AG09309 (cell line): ENCODE data around the gene CISTR.
"Not testable (repeated sequence)": the region's sequence is repeated elsewhere in the genome, so short reads cannot be mapped to it uniquely, and the experiment has no call there.

ENCODE experiments used
- DNase-seq: peaks from one replicate; pipeline ENCODE4 v3.0.0-alpha.2; 2010; ENCODE audit warnings: low read depth
- H3K4me3 ChIP-seq: 2 replicates; pipeline ENCODE4 v1.5.1; 2011; ENCODE audit warnings: mild to moderate bottlenecking, low read depth, low read length, moderate library complexity; ENCODE audit not compliant: control insufficient read depth
- TF ChIP-seq, protein P1 (sequence below): IDR thresholded peaks from 2 replicates; pipeline ENCODE4 v1.5.1; 2011; ENCODE audit warnings: mild to moderate bottlenecking, low read depth, low read length, inconsistent platforms; ENCODE audit not compliant: insufficient read depth, control insufficient read depth; ENCODE audit errors: missing control alignments

The CISTR gene

GRCh38 chr12:53726341-53726740, 25.4 kb downstream of the CISTR start:
- no peak for DNase-seq
- TF ChIP-seq, protein P1, sequence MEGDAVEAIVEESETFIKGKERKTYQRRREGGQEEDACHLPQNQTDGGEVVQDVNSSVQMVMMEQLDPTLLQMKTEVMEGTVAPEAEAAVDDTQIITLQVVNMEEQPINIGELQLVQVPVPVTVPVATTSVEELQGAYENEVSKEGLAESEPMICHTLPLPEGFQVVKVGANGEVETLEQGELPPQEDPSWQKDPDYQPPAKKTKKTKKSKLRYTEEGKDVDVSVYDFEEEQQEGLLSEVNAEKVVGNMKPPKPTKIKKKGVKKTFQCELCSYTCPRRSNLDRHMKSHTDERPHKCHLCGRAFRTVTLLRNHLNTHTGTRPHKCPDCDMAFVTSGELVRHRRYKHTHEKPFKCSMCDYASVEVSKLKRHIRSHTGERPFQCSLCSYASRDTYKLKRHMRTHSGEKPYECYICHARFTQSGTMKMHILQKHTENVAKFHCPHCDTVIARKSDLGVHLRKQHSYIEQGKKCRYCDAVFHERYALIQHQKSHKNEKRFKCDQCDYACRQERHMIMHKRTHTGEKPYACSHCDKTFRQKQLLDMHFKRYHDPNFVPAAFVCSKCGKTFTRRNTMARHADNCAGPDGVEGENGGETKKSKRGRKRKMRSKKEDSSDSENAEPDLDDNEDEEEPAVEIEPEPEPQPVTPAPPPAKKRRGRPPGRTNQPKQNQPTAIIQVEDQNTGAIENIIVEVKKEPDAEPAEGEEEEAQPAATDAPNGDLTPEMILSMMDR, result no peak
- H3K4me3 ChIP-seq, result peak overlapping the region; percentile 81

DNA sequence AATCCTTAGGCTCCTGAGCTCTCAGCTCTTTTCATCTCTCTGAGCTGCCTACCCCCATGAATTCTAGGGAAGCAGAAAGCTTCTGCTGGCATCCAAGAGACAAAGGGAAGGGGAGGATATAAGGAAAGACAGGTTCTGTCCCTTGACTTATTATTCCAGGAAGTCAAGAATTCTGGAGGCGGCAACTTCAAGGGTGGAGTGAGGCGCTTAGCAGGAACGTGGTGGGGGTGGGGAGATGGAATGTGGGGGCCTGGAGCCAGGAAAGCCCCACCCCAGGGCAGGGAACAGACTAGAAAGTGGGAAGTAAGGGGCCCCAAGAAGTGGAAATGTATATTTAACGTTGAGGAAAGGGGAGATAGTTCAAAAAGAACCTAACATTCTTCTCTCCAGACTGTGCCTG, 26.0 kb downstream of the CISTR start:
- DNase-seq, result no peak

GRCh38 chr12:53722450-53723041, 29.2 kb downstream of the CISTR start:
- TF ChIP-seq, protein P1, result no peak
- no peak for DNase-seq
- H3K4me3 ChIP-seq, result no peak overlapping the region

More for the DNA sequence above, 26.0 kb downstream of the CISTR start:
- TF ChIP-seq, protein P1, result no peak
- H3K4me3 ChIP-seq, result peak overlapping the region; percentile 81

- no peak for DNase-seq
- H3K4me3 ChIP-seq, result no peak overlapping the region
- TF ChIP-seq, protein P1, result no peak
Observed at GRCh38 chr12:53720946-53721345, 30.8 kb downstream of the CISTR start.

DNA sequence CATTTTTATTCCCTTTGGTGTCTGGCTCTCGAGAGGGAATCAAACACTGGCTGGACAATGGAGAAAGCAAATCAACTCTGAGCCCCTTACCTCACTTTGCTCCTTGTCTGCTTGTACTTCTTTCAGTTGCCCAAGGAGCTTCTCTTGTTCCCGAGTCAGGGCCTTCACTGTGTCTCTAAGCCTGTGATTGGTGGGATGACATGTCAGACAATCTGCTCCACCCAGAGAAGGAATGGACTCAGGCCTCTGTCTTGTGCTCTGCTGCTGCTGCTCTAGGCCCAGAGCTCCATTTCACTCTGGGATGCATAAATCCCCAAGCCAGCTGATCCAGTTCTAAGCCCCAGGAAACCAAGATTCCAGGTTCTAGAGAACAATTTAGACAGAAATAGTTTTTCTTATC, 32.1 kb downstream of the CISTR start:
- TF ChIP-seq, protein P1, result no peak
- no peak for DNase-seq
- H3K4me3 ChIP-seq, result no peak overlapping the region

- DNase-seq, H3K4me3 ChIP-seq: not testable (repeated sequence)
Observed at GRCh38 chr12:53718567-53718966, 33.2 kb downstream of the CISTR start.

DNA sequence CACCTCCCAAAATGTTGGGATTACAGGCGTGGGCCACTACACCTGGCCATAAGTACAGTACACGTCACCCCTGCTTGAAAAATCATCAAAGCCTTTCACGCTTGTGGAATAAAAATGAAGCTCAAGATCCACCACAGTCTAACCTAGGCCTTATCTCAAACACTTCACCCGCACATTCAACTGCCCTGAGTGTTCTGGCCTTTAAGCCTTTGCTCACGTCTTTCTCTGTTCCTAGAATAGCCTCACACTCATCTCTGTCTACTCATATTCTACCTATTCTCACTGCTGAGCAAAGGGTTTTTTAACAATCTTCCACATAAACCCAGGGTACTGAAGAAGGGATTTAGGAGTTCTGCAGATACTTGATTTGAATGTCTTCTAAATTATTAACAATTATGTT, 34.5 kb downstream of the CISTR start:
- H3K4me3 ChIP-seq, result no peak overlapping the region
- TF ChIP-seq, protein P1, result no peak
- DNase-seq, result no peak
